ENCODE measurements around the gene TMEM121.

The TMEM121 gene

GRCh38 chr14:105549481-105549880, 23.1 kb downstream of the TMEM121 start:
- no peak for TF ChIP-seq ARNTL (CRISPR knock-in tag; IDR thresholded peaks at IDR 0.05; ENCODE audit: borderline replicate concordance, low read depth)
- no peak for TF ChIP-seq POU6F1 (CRISPR knock-in tag; IDR thresholded peaks at IDR 0.05; ENCODE audit: borderline replicate concordance, low read depth)
- TF ChIP-seq CSDC2 (CRISPR knock-in tag; IDR thresholded peaks at IDR 0.05): no peak
- no peak for TF ChIP-seq ZNF70 (CRISPR knock-in tag; IDR thresholded peaks at IDR 0.05)
- TF ChIP-seq ZNF8 (CRISPR knock-in tag; IDR thresholded peaks at IDR 0.05): no peak
- TF ChIP-seq PPARA (CRISPR knock-in tag; IDR thresholded peaks at IDR 0.05; ENCODE audit: borderline replicate concordance): no peak
- no peak for TF ChIP-seq OSR1 (CRISPR knock-in tag; IDR thresholded peaks at IDR 0.05)
- no peak for TF ChIP-seq GLIS3 (CRISPR knock-in tag; IDR thresholded peaks at IDR 0.05)
- TF ChIP-seq ZFP3 (CRISPR knock-in tag; IDR thresholded peaks at IDR 0.05): no peak
- no peak for TF ChIP-seq SNAI2 (CRISPR knock-in tag; IDR thresholded peaks at IDR 0.05)
- no peak for TF ChIP-seq CSRNP3 (CRISPR knock-in tag; IDR thresholded peaks at IDR 0.05)
- no peak for TF ChIP-seq TSHZ2 (CRISPR knock-in tag; IDR thresholded peaks at IDR 0.05)
- no peak for TF ChIP-seq ZNF565 (CRISPR knock-in tag; conservative IDR thresholded peaks at IDR 0.05; ENCODE audit: low read depth)
- no peak for TF ChIP-seq TOX (CRISPR knock-in tag; IDR thresholded peaks at IDR 0.05; ENCODE audit: borderline replicate concordance)
- no peak for TF ChIP-seq ESRRG (CRISPR knock-in tag; IDR thresholded peaks at IDR 0.05)
- TF ChIP-seq RARB (CRISPR knock-in tag; IDR thresholded peaks at IDR 0.05): no peak
- TF ChIP-seq ZFP30 (CRISPR knock-in tag; IDR thresholded peaks at IDR 0.05): no peak
- ATAC-seq: no peak

GRCh38 chr14:105554022-105554421, 27.6 kb downstream of the TMEM121 start:
- ATAC-seq: no peak
- TF ChIP-seq CREB5 (CRISPR knock-in tag; IDR thresholded peaks at IDR 0.05; ENCODE audit: low read depth): no peak
- no peak for TF ChIP-seq TCF4 (CRISPR knock-in tag; IDR thresholded peaks at IDR 0.05; ENCODE audit: borderline replicate concordance)
- no peak for TF ChIP-seq SNAI2 (CRISPR knock-in tag; IDR thresholded peaks at IDR 0.05)
- no peak for TF ChIP-seq RARB (CRISPR knock-in tag; IDR thresholded peaks at IDR 0.05)
- no peak for TF ChIP-seq PPARA (CRISPR knock-in tag; IDR thresholded peaks at IDR 0.05; ENCODE audit: borderline replicate concordance)
- no peak for TF ChIP-seq ZNF8 (CRISPR knock-in tag; IDR thresholded peaks at IDR 0.05)
- TF ChIP-seq ZFP30 (CRISPR knock-in tag; IDR thresholded peaks at IDR 0.05): no peak
- no peak for TF ChIP-seq ISL1 (CRISPR knock-in tag; IDR thresholded peaks at IDR 0.05)
- no peak for TF ChIP-seq TOX (CRISPR knock-in tag; IDR thresholded peaks at IDR 0.05; ENCODE audit: borderline replicate concordance)
- TF ChIP-seq ARNTL (CRISPR knock-in tag; IDR thresholded peaks at IDR 0.05; ENCODE audit: borderline replicate concordance, low read depth): no peak
- TF ChIP-seq TSHZ2 (CRISPR knock-in tag; IDR thresholded peaks at IDR 0.05): no peak
- TF ChIP-seq POU6F1 (CRISPR knock-in tag; IDR thresholded peaks at IDR 0.05; ENCODE audit: borderline replicate concordance, low read depth): no peak
- no peak for TF ChIP-seq ZC3H10 (CRISPR knock-in tag; IDR thresholded peaks at IDR 0.05)
